ELR (cell line): Measurements from ENCODE around the gene ADGRF1.
"Not testable (repeated sequence)": the region's sequence is repeated elsewhere in the genome, so short reads cannot be mapped to it uniquely, and the experiment has no call there.

Experiments used
- DNase-seq: peaks from one replicate; pipeline ENCODE4 v3.0.0-alpha.2; 2015; ENCODE audit warnings: low read depth

The ADGRF1 gene

DNA sequence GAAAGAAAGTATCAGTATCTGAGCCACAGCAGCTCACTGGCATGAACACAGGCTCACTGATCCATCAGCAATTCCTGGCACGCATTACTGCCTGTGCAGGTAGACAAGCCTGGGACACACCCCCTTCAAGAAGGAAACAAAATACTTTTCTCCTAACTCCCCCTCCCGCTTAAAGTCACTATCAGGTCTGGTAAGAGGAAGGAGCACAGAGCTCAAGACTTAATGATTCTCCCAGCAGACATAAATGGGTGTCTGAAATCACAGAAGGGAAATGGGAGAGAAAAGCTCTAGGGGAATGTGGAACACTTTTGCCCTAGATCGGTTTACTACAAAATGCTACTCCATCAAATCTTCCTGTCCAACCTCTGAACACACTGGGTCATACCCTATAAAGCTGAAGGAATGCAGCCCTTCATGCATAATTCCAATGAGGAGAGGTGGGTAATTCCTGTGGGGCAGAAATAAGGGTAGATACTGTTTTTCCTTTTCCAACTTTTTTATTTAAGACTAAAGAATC, at the start of gene ADGRF1:
ADGRF1 (minus strand) TSS at position 58 of the 517 bp plus-strand sequence. CDS start 13,271 bp downstream, outside the sequence.
- DNase-seq = no peak

DNA sequence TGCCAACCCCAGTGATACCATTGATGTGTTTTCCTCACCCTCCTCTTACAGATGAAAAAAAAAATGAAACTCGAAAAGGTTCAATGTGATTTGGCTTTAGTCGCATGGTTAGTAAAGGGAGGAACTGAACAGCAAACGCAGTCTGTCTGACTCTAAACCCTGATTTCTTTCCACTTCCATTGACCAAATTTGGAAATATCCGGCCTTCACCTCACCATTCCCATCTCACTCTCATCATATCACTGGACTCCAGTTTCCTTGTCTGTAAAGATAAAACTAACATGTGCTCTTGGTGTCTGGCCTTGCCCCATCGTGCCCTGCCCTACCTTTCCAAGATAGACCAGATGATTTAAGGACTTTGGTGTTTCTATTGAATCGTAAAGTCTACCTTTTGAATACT, 48.7 kb upstream of the ADGRF1 start:
- DNase-seq = no peak

DNA sequence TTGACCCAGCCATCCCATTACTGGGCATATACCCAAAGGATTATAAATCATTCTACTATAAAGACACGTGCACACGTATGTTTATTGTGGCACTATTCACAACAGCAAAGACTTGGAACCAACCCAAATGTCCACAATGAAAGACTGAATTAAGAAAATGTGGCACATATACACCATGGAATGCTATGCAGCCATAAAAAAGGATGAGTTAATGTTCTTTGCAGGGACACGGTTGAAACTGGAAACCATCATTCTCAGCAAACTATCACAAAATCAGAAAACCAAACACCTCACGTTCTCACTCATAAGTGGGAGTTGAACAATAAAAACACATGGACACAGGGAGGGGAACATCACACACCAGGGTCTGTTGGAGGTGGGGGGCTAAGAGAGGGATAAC, 47.3 kb upstream of the ADGRF1 start:
- not testable (repeated sequence) for DNase-seq

DNA sequence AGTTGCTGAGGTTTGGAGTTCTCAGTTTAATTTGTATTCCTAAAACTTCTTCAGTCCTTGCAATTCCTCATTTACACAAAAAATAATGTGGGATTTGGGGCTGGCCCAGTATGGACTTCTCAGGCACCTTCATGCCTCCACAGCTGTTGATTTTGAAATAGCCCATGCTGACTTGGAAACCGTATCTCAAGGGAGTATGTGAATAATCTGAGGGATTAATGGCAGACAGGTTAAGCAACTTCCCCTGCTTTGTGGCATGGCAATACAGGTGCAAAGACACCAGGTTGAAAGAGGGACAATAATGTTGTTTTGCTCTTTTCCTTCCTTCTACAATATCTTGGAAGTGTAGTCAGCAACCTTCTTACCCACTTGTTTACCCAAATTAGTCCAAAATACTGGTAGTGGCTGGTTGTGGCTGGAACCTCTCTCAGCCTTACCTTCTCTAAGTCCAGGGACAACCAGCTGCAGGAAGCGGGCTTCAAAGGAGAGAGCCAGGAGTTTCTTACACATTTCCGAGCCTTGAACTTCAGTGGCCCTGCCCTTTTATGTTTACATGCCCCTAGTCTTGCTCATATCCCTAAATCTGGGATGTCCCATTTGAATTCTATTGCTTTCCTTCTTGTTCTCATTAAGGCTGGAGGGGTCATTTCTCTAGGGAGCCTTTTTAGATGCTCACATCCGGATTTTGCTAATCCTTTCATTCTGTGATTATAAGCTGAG, 44.1 kb upstream of the ADGRF1 start:
- DNase-seq = no peak

DNA sequence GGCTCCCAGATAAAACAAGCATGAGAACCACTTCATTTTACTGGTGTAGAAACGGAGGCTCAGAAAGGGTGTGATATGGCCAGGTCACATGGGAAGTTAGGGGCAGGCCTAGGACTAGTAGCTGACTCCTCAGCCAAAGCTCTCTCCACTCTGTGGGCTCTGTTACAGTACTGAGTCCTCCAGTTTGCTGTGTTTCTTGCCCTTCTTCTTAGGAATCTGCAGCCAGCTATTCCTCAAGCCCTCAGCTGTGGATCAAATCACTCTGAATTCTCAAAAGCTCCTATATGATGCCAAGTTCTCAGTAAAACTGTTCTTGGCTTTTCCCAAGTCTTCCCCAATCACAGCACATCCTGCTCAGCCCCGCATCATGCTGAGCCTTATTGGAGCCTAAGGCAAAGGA, 42.5 kb upstream of the ADGRF1 start:
- DNase-seq = no peak

DNA sequence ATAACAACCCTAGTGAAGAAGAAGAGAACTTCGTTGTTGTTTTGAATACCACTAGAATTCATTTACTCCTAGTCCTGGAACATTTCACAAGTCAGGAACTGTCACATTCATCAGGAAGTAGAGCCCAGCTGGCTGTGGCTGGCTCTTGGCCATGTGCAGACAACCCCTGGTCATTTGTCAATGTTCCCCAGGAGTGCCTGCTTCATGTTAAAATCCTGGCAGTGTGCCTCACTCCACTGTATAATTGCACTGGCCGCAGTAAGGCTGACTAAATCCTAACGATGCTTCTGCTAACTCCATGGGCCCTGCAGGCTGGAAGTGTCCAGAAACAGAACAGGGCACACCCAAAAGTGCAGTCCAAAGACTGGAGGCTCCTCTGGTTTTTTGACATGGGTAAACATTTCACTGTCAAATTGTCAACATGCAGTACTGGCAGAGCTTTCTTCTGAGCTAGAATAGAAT, 41.5 kb upstream of the ADGRF1 start:
- peak; percentile 33 for DNase-seq

DNA sequence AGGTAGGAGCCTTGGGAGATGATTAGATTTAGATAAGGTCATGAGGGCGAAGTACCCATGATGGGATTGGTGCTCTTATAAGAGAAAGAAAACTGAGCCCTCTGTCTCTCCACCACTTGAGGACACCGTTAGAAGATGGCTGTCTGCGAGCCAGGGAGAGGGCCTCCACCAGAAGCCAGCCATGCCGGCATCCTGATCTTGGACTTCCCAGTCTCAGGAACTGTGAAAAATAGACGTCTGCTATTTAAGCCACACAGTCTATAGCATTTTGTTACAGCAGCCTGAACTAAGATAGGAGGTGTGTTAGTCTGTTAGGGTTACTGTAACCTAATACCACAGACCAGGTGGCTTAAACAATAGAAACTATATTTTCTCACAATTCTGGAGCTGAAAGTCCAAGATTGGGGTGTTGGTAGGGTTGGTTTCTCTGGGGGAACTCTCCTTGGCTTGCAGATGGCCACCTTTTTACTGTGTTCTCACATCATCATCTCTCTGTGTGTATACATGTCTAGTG, 38.0 kb upstream of the ADGRF1 start:
- no peak for DNase-seq

DNA sequence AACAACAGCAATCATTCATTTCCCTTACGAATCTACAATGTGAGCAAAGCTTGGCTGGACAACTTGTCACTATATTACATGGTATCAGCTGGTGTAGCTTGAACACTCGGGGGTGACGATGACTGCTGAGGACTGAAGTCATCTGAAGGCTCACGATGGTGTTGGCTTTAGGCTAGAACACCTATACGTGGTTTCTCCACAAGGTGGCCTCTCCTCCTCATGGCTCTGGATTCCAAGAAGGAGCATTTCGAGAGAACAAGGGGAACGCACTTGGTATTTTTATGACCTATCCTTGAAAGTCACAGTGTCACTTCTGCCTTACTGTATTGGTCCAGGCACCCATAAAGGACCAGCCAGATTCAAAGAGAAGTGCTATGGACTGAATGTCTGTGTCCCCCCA, 37.5 kb upstream of the ADGRF1 start:
- DNase-seq = peak; percentile 48

DNA sequence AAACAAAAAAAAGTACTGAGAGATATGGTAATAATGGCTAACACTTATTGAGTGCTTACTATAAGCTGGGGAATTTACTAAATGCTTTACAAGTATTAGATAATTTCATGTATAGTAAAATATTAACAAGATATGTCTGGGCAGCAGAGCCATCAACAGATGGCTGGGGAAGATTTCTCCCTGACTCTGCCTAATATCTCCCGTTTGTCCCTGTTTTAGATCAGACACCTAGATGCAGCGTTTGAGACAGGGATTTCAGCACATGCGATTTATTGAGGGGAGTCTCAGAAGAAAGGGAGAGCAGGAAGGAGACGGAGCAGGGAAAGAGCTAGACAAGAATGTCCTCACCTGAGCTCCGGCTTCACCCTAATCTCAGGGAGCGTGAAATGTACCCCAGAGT, 36.9 kb upstream of the ADGRF1 start:
- no peak for DNase-seq

DNA sequence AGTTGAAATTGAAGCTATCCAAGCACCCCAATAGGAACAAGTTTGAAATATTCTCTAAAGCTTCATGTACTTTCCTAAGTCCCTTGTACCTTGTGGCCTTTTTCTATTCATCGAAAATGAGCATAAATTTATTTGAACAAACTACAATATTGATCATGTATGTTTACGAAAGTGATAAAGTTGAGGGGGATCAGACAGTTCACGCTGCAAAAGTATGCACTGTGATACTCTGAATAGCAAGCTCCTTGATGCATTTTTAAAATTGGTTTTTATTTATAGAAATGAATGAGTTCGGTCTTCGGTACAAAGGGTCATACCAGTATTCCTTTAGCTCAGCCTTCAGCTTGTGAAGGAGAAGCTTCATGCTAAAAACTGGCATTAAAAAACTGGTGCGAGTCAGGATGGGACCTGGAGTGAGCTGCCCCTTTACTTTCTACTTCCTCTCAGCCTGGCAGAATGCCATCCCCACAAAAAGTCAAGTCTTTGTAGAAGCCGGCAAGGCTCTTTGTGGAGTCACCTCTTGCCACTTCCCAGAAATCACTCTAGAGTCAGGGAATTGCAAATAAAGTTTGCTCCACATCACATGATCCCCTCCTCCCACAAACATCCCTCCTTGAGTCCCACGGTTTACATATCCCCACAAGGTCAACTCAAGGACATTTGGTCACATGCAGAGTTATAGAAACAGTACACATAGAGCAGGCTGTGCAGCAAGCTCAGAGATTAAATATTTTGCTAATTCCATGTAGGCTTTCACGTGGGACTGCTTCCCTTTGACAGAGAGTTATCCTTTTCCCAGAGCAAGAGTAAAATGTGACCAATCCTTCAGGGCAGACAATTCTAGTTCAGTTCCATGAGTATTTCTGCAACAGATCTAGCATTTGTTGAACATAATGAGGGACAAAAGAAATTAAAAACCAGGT, 34.6 kb upstream of the ADGRF1 start:
- DNase-seq = no peak

DNA sequence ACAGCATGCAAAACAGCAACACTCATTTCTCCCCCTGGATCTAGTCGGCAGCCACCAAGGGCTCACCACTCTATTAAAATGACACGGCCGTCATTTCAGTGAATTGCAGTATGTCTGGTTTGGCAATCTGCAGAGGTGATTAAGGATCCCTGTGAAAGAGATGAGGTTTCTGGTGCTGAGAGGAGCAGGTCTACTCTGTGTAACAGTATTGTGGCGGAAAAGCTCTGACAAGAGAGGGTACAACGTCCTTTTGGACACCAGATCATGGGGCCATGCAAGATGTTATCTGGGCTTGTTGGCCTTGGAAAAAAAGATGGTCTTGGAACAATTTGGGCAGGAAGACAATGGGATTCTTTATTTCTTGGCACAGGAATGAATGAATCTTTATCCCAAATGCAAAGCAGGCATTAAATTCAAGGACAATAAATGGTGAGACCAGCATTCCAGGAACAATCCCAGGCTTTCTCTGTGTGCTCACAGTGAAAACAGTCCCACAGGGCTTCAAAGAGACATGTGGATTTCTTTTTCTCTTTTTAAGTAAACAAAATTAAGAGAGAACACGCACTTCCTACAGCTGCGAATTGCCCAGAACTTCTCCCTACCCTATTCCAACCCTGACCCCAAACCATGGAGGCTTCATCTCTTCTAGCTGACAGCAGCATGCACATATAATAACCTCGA, 33.7 kb upstream of the ADGRF1 start:
- DNase-seq = no peak

DNA sequence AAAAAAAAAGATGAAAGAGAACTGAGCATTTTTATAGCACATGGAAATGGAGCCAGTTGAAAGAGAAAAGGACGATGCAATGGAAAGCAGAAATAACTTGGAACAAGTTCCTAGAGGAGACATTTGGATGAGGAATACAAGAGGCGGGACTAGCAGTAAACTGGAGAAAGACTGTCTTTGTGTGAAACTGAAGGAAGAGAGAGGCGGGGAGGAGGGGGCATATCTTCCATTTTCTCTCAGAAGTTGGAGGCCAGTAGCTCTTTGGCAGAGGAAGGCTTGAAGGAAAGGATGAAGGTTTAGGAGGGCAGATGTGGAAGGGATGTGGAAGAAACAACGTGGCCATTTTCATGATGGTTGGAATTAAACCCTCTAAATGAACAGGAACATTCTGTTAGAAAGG, 33.0 kb upstream of the ADGRF1 start:
- DNase-seq = no peak

DNA sequence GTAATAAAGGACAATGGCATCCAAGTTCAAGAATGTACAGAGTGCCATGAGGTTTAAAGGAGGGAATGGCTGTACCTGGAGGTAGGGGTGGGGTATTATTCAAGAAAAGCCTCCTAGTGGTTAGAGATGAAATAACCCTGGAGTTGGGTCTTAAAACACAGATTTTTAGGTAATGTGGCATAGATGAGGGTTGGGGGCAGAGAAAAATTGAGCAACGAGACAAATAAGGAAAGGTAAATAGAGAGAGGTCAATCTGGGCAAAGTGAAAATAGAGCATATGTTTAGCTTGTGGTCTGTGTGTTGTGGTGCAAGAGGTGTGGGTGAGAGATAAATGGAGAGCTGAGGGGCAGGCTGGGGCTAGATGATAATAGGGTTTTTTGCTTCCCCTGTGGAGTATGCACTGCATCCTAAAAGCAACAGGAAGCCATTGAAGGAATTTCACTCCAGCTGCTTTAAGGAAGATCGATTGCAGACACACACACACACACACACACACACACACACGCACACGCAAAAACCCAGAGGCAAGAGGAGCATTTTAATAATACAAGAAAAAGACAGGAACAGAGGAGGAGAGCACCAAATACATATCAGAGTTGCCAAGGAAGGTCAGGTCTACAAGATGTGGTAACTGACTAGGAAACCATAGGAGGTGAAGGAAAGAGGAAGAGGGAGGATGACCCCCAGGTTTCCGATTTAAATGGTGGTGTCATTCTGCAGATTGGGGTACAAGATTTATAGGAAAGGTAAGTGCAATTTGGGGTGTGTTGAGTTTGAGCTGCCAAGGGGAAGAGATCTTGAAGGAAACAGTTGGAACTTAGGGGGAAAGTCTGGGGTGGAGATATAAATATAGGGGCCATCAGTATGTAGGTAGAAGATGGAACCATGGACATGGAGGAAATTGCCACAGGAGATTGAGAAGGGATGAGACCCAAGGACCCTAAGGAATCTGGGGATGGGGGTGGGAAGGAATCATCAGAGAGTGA, 31.3 kb upstream of the ADGRF1 start:
- DNase-seq = peak; percentile 44

DNA sequence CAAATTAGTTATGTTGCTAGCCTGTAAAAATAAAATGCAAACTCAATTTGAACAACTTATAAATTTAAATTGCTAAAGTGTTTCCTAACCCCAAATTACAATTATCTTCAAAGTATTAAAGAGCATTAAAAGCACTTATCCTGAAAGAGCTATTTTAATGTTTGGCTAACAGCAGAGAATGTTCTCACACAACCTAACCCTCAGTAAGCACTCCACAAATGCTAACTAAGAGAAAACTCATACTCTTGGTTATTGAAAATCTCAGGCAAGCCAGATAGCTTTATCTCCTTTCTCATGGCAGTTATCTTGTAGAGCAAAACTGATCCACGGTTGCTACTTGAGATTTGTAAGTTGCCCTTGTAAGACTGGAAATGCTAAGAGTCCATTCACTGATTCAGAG, 30.5 kb upstream of the ADGRF1 start:
- DNase-seq = no peak

DNA sequence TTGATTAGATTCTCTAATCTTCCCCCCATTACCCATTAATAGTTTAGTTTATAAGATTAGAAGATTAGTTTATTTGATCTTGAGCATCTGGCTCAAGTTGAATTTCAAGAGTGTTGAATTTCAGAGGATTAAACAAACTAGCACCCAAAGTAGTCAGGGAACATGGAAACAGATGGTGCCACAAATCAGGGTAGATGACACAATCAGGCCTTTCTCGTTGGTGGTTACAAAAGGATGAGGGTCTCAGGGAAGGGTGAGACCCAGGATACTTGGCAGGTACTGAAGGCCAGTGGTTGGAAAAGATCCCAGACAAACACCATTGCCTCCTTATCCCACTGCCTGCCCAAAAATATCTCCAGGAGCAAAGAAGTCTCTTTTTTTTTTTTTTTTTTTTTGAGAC, 29.5 kb upstream of the ADGRF1 start:
- no peak for DNase-seq

DNA sequence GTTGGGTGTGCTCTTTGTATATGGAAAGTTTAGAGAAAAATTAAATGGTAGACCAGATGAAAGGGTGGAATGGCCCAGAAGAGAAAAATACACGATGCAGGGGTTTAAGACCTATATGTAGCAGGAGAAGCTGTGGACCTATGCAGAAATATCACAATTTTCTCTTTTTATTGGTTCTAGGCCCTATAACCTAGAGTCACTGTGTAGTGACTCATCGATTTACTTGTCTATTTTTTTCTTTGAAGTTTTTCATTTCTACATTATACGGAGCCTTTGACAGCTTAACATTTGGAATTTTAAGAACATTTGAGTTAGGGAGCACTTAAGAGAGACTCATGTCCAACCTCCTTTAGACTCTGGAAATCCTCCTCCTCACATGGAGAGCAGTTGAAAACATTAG, 28.3 kb upstream of the ADGRF1 start:
- no peak for DNase-seq

DNA sequence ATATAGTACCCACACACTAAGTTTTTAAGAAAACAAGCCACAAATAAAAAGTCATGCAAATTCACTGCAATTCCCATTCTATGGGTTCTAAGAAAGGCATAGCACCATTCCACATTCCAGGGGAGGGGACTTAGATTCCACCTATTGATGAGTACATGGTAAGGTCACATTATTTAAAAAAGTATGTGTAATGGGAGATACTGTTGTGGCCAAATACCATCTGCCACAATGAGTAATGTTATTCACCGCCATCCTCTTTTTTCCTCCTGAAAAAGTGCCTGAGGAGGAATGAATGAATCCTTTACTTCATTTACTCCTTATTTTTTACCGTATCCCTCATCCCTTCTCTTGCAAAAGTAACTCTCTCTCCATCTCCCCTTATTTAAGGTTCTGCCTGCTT, 27.0 kb upstream of the ADGRF1 start:
- peak; percentile 30 for DNase-seq

DNA sequence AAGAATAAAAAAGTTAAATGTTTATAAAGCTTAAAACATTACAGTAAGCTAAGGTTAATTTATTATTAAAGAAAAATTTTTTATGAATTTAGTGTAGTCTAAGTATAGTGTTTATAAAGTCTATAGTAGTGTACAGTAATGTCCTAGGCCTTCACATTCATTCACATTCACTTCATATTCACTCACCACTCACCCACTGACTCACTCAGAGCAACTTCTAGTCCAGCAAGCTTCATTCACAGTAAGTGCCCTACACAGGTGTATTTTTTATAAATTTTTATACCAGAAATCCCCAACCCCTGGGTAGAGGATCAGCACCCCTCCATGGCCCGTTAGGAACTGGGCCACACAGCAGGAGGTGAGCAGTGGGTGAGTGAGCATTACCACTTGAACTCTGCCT, 24.3 kb upstream of the ADGRF1 start:
- peak; percentile 65 for DNase-seq

DNA sequence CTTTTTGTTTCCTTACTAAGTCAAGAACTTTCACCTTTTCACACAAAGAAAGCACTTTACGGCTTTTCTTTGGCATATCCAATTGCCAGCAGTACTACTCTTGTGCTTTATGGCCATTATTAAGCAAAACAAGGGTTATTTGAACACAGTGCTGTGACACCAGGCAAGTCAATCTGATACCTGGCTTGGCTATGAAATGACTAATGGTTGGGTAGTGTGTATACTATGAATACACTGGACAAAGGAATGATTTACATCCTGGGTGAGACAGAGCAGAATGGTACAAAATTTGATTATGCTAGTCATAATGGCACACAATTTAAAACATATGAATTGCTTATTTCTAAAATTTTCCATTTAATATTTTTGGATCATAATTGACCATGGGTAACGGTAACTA, 22.1 kb upstream of the ADGRF1 start:
- peak; percentile 33 for DNase-seq

DNA sequence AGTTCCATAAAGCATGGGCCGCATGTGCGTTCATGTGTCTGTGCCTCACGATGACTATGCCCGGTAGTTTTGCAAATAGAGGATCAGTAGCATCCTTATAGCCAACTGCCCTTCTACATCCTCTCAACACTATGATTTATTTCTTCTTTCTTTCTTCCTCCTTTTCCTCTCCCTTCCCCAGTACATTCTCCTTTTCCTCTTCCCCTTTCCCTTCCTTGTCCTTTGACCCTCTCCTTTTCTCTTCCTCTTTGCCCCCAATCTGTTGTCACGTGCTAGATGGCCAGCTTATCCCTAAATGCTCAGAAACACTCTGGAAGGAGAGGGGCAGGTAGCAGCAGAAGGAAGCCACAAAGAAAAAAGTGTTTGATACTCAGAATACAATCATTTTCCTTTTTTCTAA, 20.2 kb upstream of the ADGRF1 start:
- no peak for DNase-seq
